Neural cell (in vitro differentiated cells): Measurements from ENCODE around the gene ENDOD1.

Experiments used
- EP300 ChIP-seq: fragments of 450-650 bp; conservative IDR thresholded peaks from 2 replicates; pipeline ENCODE4 v1.6.1; 2014; ENCODE audit warnings: antibody characterized with exemption, mild to moderate bottlenecking, moderate library complexity; ENCODE audit not compliant: poor library complexity, severe bottlenecking
- POLR2AphosphoS5 ChIP-seq: IDR thresholded peaks from 2 replicates; pipeline ENCODE4 v1.6.1; 2012
- RAD21 ChIP-seq: fragments of 450-650 bp; conservative IDR thresholded peaks from 2 replicates; pipeline ENCODE4 v1.6.1; 2014; ENCODE audit warnings: antibody characterized with exemption, mild to moderate bottlenecking, moderate library complexity
- SMC3 ChIP-seq: fragments of 450-650 bp; conservative IDR thresholded peaks from 2 replicates; pipeline ENCODE4 v1.6.1; 2014; ENCODE audit warnings: antibody characterized with exemption, mild to moderate bottlenecking, moderate library complexity; ENCODE audit not compliant: poor library complexity
- TAF1 ChIP-seq: IDR thresholded peaks from 2 replicates; pipeline ENCODE4 v1.6.1; 2012; ENCODE audit warnings: low read depth
- TF ChIP-seq, protein P1 (sequence below): fragments of 450-650 bp; IDR thresholded peaks from 2 replicates; pipeline ENCODE4 v1.5.1; 2014; ENCODE audit warnings: antibody characterized with exemption, mild to moderate bottlenecking, moderate library complexity; ENCODE audit not compliant: poor library complexity, severe bottlenecking
- TF ChIP-seq, protein P2 (sequence below): IDR thresholded peaks from 2 replicates; pipeline ENCODE4 v1.6.1; 2012; ENCODE audit warnings: borderline replicate concordance

DNA sequence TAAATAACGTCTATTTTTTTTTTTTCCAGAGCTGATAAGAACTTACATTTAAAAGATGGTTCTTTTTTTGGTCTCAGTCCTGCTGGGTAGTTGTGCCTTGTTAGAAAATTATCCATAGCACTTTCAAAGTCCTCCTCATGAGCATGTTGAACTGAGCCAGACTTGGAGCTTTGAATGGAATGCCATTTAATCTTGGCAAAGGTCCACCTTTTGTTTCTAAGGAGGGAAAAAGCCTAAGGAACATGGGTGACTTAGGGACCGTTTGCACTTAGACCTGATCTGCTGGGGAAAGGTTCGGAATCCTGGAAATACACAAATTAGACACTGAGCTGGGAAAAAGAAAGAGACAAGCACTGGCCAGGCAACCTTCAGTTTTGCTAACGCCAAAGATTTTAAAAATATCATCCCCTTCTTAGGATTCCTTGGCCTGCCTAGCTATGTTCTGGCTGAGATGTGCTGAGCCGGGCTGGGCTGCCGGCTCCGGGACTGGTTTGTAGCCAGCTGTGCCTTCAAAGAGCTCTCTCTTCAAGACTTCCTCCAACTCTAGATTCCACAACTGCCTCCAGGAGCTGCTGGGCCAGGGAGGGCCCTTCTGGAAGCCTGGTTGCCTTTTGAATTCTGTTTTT, 67.4 kb downstream of the ENDOD1 start:
- TF ChIP-seq RAD21 (no peak), POLR2AphosphoS5 (no peak), SMC3 (no peak), TAF1 (no peak), EP300 (no peak)
- TF ChIP-seq, protein P1, sequence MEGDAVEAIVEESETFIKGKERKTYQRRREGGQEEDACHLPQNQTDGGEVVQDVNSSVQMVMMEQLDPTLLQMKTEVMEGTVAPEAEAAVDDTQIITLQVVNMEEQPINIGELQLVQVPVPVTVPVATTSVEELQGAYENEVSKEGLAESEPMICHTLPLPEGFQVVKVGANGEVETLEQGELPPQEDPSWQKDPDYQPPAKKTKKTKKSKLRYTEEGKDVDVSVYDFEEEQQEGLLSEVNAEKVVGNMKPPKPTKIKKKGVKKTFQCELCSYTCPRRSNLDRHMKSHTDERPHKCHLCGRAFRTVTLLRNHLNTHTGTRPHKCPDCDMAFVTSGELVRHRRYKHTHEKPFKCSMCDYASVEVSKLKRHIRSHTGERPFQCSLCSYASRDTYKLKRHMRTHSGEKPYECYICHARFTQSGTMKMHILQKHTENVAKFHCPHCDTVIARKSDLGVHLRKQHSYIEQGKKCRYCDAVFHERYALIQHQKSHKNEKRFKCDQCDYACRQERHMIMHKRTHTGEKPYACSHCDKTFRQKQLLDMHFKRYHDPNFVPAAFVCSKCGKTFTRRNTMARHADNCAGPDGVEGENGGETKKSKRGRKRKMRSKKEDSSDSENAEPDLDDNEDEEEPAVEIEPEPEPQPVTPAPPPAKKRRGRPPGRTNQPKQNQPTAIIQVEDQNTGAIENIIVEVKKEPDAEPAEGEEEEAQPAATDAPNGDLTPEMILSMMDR: no peak
- TF ChIP-seq, protein P2, sequence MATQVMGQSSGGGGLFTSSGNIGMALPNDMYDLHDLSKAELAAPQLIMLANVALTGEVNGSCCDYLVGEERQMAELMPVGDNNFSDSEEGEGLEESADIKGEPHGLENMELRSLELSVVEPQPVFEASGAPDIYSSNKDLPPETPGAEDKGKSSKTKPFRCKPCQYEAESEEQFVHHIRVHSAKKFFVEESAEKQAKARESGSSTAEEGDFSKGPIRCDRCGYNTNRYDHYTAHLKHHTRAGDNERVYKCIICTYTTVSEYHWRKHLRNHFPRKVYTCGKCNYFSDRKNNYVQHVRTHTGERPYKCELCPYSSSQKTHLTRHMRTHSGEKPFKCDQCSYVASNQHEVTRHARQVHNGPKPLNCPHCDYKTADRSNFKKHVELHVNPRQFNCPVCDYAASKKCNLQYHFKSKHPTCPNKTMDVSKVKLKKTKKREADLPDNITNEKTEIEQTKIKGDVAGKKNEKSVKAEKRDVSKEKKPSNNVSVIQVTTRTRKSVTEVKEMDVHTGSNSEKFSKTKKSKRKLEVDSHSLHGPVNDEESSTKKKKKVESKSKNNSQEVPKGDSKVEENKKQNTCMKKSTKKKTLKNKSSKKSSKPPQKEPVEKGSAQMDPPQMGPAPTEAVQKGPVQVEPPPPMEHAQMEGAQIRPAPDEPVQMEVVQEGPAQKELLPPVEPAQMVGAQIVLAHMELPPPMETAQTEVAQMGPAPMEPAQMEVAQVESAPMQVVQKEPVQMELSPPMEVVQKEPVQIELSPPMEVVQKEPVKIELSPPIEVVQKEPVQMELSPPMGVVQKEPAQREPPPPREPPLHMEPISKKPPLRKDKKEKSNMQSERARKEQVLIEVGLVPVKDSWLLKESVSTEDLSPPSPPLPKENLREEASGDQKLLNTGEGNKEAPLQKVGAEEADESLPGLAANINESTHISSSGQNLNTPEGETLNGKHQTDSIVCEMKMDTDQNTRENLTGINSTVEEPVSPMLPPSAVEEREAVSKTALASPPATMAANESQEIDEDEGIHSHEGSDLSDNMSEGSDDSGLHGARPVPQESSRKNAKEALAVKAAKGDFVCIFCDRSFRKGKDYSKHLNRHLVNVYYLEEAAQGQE: no peak
